ENCODE results near the gene ENTHD1.
A peak's percentile ranks its signal among the peaks of the same experiment; 100 is the strongest.

The ENTHD1 gene

DNA sequence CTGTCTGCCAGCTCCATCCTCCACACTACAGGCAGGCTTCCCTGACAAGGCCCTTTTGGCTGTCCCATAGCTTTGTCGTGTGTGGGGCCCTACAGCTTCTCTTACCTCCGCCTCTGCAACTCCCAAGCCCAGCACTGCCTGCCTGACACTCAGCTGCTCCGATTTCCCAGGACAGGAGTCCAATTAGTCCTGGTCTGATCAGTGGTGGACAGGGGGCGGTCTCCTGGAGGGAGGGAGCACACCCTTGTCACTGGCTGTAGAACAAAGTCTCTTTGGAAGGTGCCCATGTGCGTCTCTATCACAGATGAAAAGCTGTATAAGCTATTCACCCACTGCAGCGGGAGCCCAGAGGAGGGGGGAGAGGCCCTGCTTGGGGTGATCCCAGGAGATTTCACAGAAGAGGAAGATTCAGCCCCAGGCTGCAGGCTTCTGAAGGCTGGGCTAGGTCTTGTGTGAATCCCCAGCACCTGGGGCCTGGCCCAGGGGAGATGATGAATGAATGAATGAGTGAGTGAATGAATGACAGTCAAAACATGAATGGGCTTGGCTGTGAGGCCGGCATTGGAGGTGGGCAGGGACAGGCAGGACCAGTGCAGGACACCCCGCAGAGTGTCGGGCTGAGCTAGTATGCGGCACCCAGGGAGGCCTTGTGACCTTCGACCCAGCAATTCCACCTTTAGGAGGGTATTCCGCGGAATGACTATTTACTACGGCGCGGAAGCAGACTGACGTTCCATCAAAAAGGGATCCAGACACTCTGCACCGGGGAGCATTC is 180.6 kb downstream of the ENTHD1 start:
- H3K9me3 Mint-ChIP-seq: no peaks in the 10 kb centered on the region
- H3K4me1 Mint-ChIP-seq (ENCODE audit: low read depth): no peaks in the 10 kb centered on the region
- no peak overlapping the region for H3K27ac Mint-ChIP-seq
- peaks cover 17% of the 10 kb centered on the region for H3K27me3 Mint-ChIP-seq (ENCODE audit: low read depth)
- H3K36me3 Mint-ChIP-seq (ENCODE audit: low read depth): no peaks in the 10 kb centered on the region
- no peak overlapping the region for H3K4me3 Mint-ChIP-seq

DNA sequence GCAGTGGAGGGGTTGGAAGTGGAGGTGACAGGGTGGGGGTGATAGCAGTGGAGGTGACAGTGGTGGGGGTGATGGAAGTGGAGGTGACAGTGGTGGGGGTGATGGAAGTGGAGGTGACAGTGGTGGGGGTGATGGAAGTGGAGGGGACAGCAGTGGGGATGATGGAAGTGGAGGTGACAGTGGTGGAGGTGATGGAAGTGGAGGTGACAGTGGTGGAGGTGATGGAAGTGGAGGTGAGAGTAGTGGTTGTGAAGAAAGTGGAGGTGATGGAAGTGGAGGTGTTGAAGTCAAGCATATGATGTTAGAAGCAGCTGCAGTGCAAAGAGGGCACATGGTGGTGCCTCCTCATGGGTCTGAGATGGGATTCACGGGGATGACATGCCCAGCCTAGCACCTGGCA is 181.5 kb downstream of the ENTHD1 start:
- Mint-ChIP-seq H3K4me3 (no peak overlapping the region), H3K36me3 (ENCODE audit: low read depth) (no peaks in the 10 kb centered on the region), H3K27ac (no peak overlapping the region), H3K4me1 (ENCODE audit: low read depth) (no peaks in the 10 kb centered on the region), H3K27me3 (ENCODE audit: low read depth) (peaks cover 17% of the 10 kb centered on the region), H3K9me3 (no peaks in the 10 kb centered on the region)

DNA sequence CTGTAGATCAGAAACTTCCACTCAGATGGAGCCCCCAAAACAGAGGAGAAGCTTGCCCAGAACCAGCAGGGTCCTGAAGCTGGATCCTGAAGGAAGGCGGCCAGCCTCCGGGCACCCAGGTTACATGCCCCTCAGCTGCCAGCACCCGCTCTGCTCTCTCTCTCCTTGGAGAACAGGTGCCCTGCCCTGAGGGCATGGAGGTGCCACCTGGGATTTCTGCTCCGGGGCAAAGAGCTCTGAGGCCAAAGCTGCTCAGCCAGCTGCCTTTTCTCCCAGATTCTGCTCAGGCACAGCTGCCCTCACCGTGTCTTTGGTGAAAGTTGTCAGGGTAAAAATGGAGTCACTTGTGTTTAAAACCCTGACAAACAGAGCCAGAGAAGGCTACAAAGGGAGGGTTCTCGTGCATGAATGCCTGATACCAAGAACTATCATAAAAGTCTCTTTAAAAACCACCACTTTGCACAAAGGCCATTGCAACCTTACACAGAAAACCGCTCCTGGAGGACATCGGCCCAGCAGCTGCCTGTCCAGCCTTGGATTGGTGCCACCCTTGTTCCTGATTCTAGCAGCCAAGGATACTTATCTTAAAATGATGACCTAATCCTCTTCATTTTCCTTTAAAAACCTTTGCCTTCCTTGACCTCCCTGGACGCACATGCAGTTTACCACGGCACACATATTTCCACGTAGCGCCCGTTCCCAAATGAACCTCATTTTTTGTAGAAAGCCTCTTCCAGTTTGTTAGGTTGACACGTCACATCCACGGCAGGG is 183.0 kb downstream of the ENTHD1 start:
- Mint-ChIP-seq H3K27ac (no peak overlapping the region), H3K27me3 (ENCODE audit: low read depth) (peaks cover 17% of the 10 kb centered on the region), H3K9me3 (no peaks in the 10 kb centered on the region), H3K4me1 (ENCODE audit: low read depth) (no peaks in the 10 kb centered on the region), H3K36me3 (ENCODE audit: low read depth) (no peaks in the 10 kb centered on the region), H3K4me3 (no peak overlapping the region)

DNA sequence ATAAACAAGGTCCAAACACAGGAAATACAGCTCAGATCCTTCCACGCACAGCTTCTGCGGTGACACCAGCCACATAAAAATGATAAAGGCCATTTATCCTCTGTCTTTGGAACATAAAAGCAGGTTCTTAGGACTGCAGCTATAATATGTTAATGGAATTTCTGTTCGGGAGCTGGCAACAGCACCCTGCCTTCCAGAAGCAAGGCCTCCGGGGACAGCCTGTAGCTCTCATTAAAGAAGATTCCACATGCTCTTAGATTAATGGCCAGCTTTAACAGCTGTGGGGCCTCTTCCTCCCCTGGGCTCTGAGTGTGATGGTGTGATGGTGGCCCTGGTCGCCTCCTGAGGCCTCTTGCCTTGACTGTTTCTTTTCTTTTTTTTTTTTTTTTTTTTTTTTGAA is 185.7 kb downstream of the ENTHD1 start:
- no peak overlapping the region for H3K4me3 Mint-ChIP-seq
- H3K4me1 Mint-ChIP-seq (ENCODE audit: low read depth): no peaks in the 10 kb centered on the region
- no peak overlapping the region for H3K27ac Mint-ChIP-seq
- H3K36me3 Mint-ChIP-seq (ENCODE audit: low read depth): no peaks in the 10 kb centered on the region
- H3K9me3 Mint-ChIP-seq: no peaks in the 10 kb centered on the region
- H3K27me3 Mint-ChIP-seq (ENCODE audit: low read depth): peaks cover 16% of the 10 kb centered on the region

DNA sequence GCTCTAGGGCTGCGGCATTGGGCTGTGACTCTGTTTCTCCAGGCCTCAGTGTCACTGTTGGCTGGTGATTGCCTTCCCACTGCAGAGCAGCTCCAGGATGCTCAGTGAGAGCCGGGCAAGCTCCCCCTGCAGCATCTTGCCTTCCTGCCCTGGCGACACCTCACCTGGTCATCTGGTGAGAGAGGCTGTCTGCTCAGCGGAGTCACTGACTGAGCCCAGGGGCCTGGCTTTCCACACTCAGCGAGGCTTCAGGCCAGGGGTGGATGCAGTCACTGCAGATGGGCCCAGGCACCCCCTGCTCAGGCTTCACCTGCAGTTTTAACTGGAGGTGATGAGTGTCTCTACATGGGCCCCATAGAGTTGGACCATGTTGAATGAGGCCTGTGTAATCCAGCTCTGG is 186.2 kb downstream of the ENTHD1 start:
- Mint-ChIP-seq H3K4me3 (no peak overlapping the region), H3K36me3 (ENCODE audit: low read depth) (no peaks in the 10 kb centered on the region), H3K27ac (no peak overlapping the region), H3K4me1 (ENCODE audit: low read depth) (no peaks in the 10 kb centered on the region), H3K27me3 (ENCODE audit: low read depth) (peaks cover 13% of the 10 kb centered on the region), H3K9me3 (no peaks in the 10 kb centered on the region)

DNA sequence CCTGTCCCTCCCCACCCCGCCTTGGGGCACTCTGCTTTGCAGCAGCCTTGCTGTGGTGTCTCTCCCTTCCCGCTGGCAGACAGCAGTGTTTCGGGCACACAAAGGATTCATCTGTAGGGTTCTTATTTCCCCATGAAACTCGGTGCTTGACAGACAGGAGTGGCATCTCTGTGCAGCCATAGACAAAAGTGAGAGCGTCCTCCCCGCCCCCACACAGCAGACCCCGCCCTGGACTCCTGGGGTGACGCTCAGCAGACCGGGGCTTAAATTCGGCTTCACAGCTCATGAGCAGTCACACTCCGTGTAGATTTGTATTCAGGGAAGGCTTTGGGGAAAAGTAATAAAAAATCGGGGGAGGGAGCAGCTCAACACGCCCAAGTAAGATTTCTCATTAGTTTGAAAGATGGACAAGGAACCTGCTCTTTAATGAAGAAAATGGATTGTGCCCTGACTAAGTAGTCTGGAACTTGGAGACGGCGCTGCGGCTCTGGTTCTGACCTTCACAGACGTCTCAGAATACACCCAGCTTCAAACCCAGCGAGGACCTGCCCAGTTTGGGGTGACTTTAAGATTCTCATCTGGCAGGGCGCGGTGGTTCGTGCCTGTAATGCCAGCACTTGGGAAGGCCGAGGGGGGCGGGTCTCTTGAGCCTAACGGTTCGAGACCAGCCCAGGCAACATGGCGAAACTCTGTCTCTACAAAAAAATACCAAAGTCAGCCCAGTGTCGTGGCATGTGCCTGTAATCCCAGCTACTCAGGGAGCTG is 187.0 kb downstream of the ENTHD1 start:
- no peak overlapping the region for H3K27ac Mint-ChIP-seq
- no peaks in the 10 kb centered on the region for H3K4me1 Mint-ChIP-seq (ENCODE audit: low read depth)
- no peak overlapping the region for H3K4me3 Mint-ChIP-seq
- H3K36me3 Mint-ChIP-seq (ENCODE audit: low read depth): no peaks in the 10 kb centered on the region
- H3K27me3 Mint-ChIP-seq (ENCODE audit: low read depth): peaks cover 13% of the 10 kb centered on the region
- H3K9me3 Mint-ChIP-seq: no peaks in the 10 kb centered on the region

DNA sequence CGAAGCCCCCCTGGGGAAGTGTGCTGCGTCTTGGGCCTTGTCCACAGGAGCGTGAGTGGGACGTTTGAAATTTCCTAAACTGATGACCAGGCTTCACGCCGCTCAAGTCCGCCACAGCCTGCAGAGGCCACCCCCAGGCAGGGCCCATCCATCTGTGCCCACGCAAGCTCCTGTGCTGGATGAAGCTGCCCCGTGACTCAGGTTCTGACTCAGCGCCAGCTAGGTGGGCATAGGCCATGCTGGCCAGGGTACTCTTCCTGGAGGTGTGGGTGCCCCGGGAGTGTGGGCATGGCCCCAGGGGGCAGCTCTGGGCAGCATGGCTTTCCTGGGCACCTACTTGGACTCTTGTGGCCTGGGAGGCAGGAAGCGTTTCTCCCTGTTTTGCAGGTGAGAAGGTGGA is 188.2 kb downstream of the ENTHD1 start:
- Mint-ChIP-seq H3K9me3 (no peaks in the 10 kb centered on the region), H3K4me3 (no peak overlapping the region), H3K4me1 (ENCODE audit: low read depth) (no peaks in the 10 kb centered on the region), H3K27ac (no peak overlapping the region), H3K36me3 (ENCODE audit: low read depth) (no peaks in the 10 kb centered on the region), H3K27me3 (ENCODE audit: low read depth) (peaks cover 5% of the 10 kb centered on the region)

DNA sequence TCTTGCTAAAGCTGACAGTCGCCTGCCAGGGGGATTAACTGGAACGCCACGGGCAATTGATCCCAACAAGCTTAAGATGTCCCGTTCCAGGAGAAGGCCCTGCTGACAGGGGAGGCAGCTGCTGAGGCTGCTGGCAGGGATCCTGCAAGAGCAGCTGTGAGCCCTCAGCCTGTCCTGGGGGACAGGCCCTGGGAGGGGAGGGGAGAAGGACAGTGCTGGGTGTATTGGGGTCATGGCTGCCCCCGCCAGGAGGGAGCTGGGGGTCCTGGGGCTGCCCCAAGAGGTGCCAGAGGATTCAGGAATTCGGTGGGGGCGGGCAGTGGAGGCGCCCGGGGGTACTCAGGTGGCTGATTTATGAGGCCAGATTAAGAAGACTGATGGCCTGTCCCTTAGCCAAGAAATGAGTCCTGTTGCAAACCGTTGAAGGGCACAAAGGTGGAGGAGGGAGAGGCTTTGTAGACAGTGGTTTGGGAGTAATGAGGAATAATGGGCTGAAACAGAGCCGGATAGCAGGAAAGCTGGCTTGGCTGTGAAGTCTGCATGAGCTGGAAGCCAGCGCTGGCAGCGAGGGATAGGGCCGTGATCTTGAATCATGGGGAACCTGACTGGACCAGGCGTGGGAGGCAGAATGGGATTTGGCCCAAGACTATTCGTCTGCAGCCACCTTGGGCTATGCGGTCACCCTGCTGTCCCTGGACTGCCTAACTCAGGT is 189.5 kb downstream of the ENTHD1 start:
- Mint-ChIP-seq H3K36me3 (ENCODE audit: low read depth) (no peaks in the 10 kb centered on the region), H3K27ac (no peak overlapping the region), H3K4me1 (ENCODE audit: low read depth) (no peaks in the 10 kb centered on the region), H3K4me3 (no peak overlapping the region), H3K9me3 (no peaks in the 10 kb centered on the region), H3K27me3 (ENCODE audit: low read depth) (no peaks in the 10 kb centered on the region)

DNA sequence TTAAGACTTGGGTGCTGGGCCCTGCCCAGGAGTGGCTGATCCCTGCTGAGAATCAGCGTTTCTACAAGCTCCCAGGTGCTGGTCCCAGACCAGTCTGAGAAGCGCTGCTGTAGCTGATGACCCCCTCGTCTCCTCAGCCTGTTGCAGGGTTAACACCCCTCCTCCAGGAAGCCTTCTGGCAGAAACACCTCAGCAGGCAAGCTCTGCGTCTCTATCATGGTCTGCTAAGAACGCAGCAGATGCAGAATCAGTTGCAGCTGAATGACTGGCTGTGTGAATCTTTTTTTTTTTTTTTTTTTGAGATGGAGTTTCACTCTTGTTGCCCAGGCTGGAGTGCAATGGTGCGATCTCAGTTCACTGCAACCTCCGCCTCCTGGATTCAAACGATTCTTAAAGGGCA is 190.5 kb downstream of the ENTHD1 start:
- no peak overlapping the region for H3K27ac Mint-ChIP-seq
- H3K27me3 Mint-ChIP-seq (ENCODE audit: low read depth): no peaks in the 10 kb centered on the region
- H3K9me3 Mint-ChIP-seq: no peaks in the 10 kb centered on the region
- no peaks in the 10 kb centered on the region for H3K4me1 Mint-ChIP-seq (ENCODE audit: low read depth)
- no peak overlapping the region for H3K4me3 Mint-ChIP-seq
- H3K36me3 Mint-ChIP-seq (ENCODE audit: low read depth): no peaks in the 10 kb centered on the region

DNA sequence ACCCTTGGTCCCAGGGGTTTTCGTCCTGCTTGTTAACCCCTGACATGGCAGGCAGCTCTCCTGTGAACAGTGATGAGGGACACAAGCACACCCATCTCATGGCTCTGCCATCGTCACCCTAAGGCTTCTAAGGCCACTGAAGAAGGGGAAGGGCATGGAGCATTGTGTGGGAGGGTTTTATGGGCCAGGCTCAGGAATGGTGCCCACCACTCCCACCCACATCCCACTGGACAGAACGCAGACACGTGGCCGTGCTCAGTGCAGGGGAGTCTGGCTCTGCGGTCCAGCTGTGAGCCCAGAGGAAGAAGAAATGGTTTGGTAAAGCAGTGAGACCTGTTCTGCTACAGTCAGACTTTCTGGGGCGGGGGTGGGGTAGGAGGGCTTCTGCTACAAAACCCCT is 193.0 kb downstream of the ENTHD1 start:
- peaks cover 4% of the 10 kb centered on the region for H3K27me3 Mint-ChIP-seq (ENCODE audit: low read depth)
- H3K27ac Mint-ChIP-seq: no peak overlapping the region
- H3K4me3 Mint-ChIP-seq: no peak overlapping the region
- no peaks in the 10 kb centered on the region for H3K9me3 Mint-ChIP-seq
- no peaks in the 10 kb centered on the region for H3K4me1 Mint-ChIP-seq (ENCODE audit: low read depth)
- no peaks in the 10 kb centered on the region for H3K36me3 Mint-ChIP-seq (ENCODE audit: low read depth)

DNA sequence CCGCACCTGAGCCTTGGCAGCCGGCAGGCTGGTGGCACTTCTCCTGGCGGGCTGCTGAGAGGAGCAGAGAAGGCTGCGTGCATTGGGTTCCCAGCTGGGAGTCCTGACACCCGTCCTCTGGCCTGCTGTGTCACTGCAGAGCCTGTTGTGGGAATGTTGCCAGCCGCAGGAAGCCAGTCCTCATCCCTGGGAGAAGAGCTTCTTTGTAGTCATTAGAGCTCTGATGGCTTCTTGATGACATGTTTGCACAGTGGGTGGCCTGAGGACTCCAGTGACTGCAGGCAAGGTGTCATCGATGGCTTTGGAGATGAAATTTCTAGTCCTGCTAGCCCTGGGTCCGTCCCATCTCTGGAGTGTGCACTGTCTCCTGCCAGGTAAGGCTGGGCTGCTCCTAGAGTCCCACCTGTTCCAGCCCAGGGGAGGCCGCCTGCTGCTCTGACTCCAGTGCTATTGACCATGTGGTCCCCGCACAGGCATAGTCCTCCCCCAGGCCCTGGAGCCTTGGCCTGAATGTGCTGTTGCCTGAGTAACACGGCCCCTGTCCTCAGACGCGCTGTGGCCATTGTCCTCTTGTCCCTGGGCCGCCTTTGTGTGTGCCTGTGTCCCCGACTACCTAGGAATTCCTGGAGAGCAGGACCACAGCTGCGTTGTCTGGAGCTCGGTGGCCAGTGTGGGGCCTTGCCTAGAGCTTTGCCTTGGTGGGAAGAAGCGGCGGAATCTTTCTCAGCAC is 193.8 kb downstream of the ENTHD1 start:
- H3K27me3 Mint-ChIP-seq (ENCODE audit: low read depth): peaks cover 4% of the 10 kb centered on the region
- no peaks in the 10 kb centered on the region for H3K36me3 Mint-ChIP-seq (ENCODE audit: low read depth)
- no peak overlapping the region for H3K4me3 Mint-ChIP-seq
- H3K27ac Mint-ChIP-seq: no peak overlapping the region
- H3K9me3 Mint-ChIP-seq: no peaks in the 10 kb centered on the region
- no peaks in the 10 kb centered on the region for H3K4me1 Mint-ChIP-seq (ENCODE audit: low read depth)

DNA sequence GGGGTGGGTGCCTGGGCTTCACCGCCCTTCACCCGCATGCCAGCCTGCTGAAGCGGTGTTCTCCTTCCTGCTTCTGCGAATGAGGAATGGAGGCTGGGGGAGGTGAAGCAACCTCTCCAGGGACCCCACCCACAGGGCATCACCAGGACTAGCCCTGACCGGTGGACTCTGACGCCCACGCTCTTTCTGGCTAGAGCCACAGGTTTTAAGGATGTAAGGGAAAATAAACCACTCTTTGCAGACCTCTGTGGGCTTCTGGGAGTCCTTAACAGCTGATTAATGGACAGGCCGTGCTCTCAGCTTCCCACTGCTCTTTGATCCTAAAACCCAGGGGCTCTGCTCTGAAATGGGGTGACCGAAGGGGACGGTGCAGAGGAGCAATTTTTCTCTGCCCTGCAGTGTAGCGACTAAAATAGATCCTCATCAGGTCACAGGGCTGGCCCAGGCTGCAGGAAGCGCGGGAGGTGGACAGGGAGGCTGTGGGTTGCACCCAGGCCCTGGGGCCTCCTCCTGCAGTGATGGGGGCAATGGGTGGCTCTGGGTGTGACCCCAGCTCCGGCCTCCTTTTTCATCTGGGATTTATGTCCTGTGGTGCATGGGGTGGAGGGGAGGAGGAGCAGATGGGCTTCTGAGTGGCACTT is 195.7 kb downstream of the ENTHD1 start:
- H3K9me3 Mint-ChIP-seq: no peaks in the 10 kb centered on the region
- no peak overlapping the region for H3K4me3 Mint-ChIP-seq
- peaks cover 2% of the 10 kb centered on the region for H3K4me1 Mint-ChIP-seq (ENCODE audit: low read depth)
- H3K36me3 Mint-ChIP-seq (ENCODE audit: low read depth): no peaks in the 10 kb centered on the region
- H3K27me3 Mint-ChIP-seq (ENCODE audit: low read depth): peaks cover 7% of the 10 kb centered on the region
- no peak overlapping the region for H3K27ac Mint-ChIP-seq

DNA sequence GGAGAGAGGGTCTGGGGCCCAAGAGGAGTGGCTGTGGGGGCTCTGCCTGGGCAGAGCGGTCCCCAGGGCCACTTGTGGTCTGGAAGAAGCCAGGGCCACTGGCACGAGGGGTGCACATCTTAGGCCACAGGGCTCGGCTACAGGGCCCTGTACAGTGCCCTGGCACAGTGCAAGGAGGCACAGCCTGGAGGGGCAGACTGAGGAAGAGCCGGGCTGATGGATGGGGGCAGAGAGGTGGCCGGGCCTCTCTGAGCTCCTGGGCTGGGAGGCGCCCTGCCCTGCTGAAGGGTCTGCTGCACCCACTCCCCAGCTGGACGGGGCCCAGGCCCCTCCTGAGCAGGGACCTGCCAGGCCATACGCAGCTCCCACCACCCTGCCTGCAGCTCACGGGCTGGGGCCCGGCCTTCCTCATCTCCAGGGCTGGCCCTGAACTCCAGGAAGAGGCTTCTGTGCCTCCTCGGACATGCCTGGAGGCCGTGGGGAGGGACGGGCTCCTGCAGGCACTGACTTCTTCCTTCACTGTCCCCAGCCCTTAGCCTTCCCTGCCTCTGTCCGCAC is 199.5 kb downstream of the ENTHD1 start:
- no peaks in the 10 kb centered on the region for H3K9me3 Mint-ChIP-seq
- H3K27ac Mint-ChIP-seq: peak overlapping the region; percentile 28
- peaks cover 21% of the 10 kb centered on the region for H3K27me3 Mint-ChIP-seq (ENCODE audit: low read depth)
- H3K4me3 Mint-ChIP-seq: no peak overlapping the region
- no peaks in the 10 kb centered on the region for H3K36me3 Mint-ChIP-seq (ENCODE audit: low read depth)
- H3K4me1 Mint-ChIP-seq (ENCODE audit: low read depth): peaks cover 2% of the 10 kb centered on the region

Data from T-helper 1 cell treated with Interleukin-12 subunit alpha and Interleukin-12 subunit beta and Interleukin-4 antibody, amounts not matched to agents 30 μg/mL and 1 μg/mL, for 36 hours (primary cell).